Smooth muscle cell (in vitro differentiated cells): ENCODE data around the gene TMEM87A. TPM values are rescaled to one million over a fixed set of nuclear protein-coding genes. Genes with fewer than 3 reads are reported as not detected.

Source experiments
- DNase-seq: peaks from one replicate; lab custom pipeline; 2025; ENCODE audit not compliant: unreplicated experiment; lab: John Stamatoyannopoulos, UW
- H2AFZ ChIP-seq: fragments of 200-600 bp; sonication (generic); 2 replicates; pipeline ENCODE4 v1.6.0; 2016; ENCODE audit warnings: antibody characterized with exemption, low read depth, mild to moderate bottlenecking
- H3F3A ChIP-seq: fragments of 200-600 bp; sonication (generic); 2 replicates; pipeline ENCODE4 v1.6.0; 2017; ENCODE audit warnings: antibody characterized with exemption, low read depth
- H3K27ac ChIP-seq: fragments of 200-600 bp; sonication (generic); 2 replicates; pipeline ENCODE4 v1.5.1; 2016; ENCODE audit warnings: low read depth, mild to moderate bottlenecking
- H3K27me3 ChIP-seq: fragments of 200-600 bp; sonication (generic); 2 replicates; pipeline ENCODE4 v1.6.1; 2016; ENCODE audit warnings: low read depth, mild to moderate bottlenecking
- H3K36me3 ChIP-seq: fragments of 200-600 bp; sonication (generic); 2 replicates; pipeline ENCODE4 v1.5.1; 2016; ENCODE audit warnings: low read depth
- H3K4me1 ChIP-seq: fragments of 200-600 bp; sonication (generic); 2 replicates; pipeline ENCODE4 v1.5.1; 2016; ENCODE audit warnings: low read depth
- H3K4me2 ChIP-seq: fragments of 200-600 bp; sonication (generic); 2 replicates; pipeline ENCODE4 v1.6.0; 2016; ENCODE audit warnings: mild to moderate bottlenecking
- H3K4me3 ChIP-seq: fragments of 200-600 bp; sonication (generic); 2 replicates; pipeline ENCODE4 v1.5.1; 2016; ENCODE audit warnings: mild to moderate bottlenecking
- H3K79me2 ChIP-seq: fragments of 200-600 bp; sonication (generic); 2 replicates; pipeline ENCODE4 v1.6.0; 2016; ENCODE audit warnings: low read depth, mild to moderate bottlenecking
- H3K9ac ChIP-seq: fragments of 200-600 bp; sonication (generic); 2 replicates; pipeline ENCODE4 v1.6.0; 2016; ENCODE audit warnings: low read depth
- H3K9me3 ChIP-seq: fragments of 200-600 bp; sonication (generic); replicated peaks from 2 replicates; pipeline ENCODE4 v1.5.1; 2016; ENCODE audit warnings: low read depth
- H4K20me1 ChIP-seq: fragments of 200-600 bp; sonication (generic); 2 replicates; pipeline ENCODE4 v1.6.0; 2016; ENCODE audit warnings: low read depth
- CTCF ChIP-seq: fragments of 200-600 bp; sonication (generic); IDR thresholded peaks from 2 replicates; pipeline ENCODE4 v1.5.1; 2017; ENCODE audit warnings: borderline replicate concordance, mild to moderate bottlenecking, antibody characterized with exemption; ENCODE audit not compliant: insufficient read depth, poor library complexity, severe bottlenecking
- WGBS: methylation state at CpG from one replicate; pipeline ENCODE4 v1.1.7; 2016; ENCODE audit warnings: low lambda C conversion rate; 5-methylcytosine and 5-hydroxymethylcytosine counted together
- polyA plus RNA-seq: library from polyadenylated mRNA; unstranded; fragments of >200 nt; fragmentation: Nextera tagmentation; extraction: Ambion mirVana; gene quantifications from 2 replicates; pipeline ENCODE4 v1.2.1, GENCODE V29; 2016
- total RNA-seq: library from RNA; depleted of rRNA; stranded (reverse); fragments of >200 nt; gene quantifications from 2 replicates; pipeline ENCODE4 v1.2.3, GENCODE V29; 2014

Gene TMEM87A
- total and polyA plus RNA-seq, 2 experiments from 2014 or later = 59.9 to 82.3 TPM

- Histone ChIP-seq H4K20me1 (peaks cover 21% of the 10 kb centered on the region), H3K36me3 (no peaks in the 10 kb centered on the region), H3K27ac (peak overlapping the region; percentile 96), H3F3A (peaks cover 29% of the 10 kb centered on the region), H3K79me2 (peaks cover 45% of the 10 kb centered on the region), H2AFZ (peak overlapping the region; percentile 67), H3K9ac (peak overlapping the region; percentile 90), H3K4me2 (peak overlapping the region; percentile 98), H3K9me3 (no peaks in the 10 kb centered on the region), H3K4me1 (peaks cover 30% of the 10 kb centered on the region), H3K27me3 (no peaks in the 10 kb centered on the region), H3K4me3 (peak overlapping the region; percentile 85)
- peak; percentile 30 for DNase-seq
- no peak for TF ChIP-seq CTCF
- 14% methylated on average over 27 of the region's 27 CpGs for WGBS
Measured at GRCh38 chr15:42273900-42274701, 868 bp upstream of the TMEM87A start.

GRCh38 chr15:42270996-42271395 is 2.2 kb downstream of the TMEM87A start:
- 77% methylated on average over 5 of the region's 5 CpGs for WGBS
- Histone ChIP-seq H3K9ac (peak overlapping the region; percentile 90), H3K4me3 (peak overlapping the region; percentile 85), H3K4me1 (peaks cover 30% of the 10 kb centered on the region), H3K36me3 (peaks cover 16% of the 10 kb centered on the region), H3K9me3 (no peaks in the 10 kb centered on the region), H3K79me2 (peaks cover 57% of the 10 kb centered on the region), H4K20me1 (peaks cover 35% of the 10 kb centered on the region), H3F3A (peaks cover 29% of the 10 kb centered on the region), H3K27ac (peak overlapping the region; percentile 96), H3K27me3 (no peaks in the 10 kb centered on the region), H2AFZ (no peak overlapping the region), H3K4me2 (peak overlapping the region; percentile 98)
- no peak for TF ChIP-seq CTCF
- no peak for DNase-seq

GRCh38 chr15:42270551-42270950 is 2.7 kb downstream of the TMEM87A start:
- H3K4me2 ChIP-seq = peak overlapping the region; percentile 98
- WGBS = 49% methylated on average over 2 of the region's 2 CpGs

More at GRCh38 chr15:42270551-42270950, 2.7 kb downstream of the TMEM87A start:
- Histone ChIP-seq H3K4me3 (peak overlapping the region; percentile 85), H2AFZ (no peak overlapping the region), H3K9me3 (no peaks in the 10 kb centered on the region), H3K27me3 (no peaks in the 10 kb centered on the region), H3F3A (peaks cover 29% of the 10 kb centered on the region), H3K27ac (peak overlapping the region; percentile 96), H4K20me1 (peaks cover 38% of the 10 kb centered on the region), H3K9ac (no peak overlapping the region), H3K4me1 (peaks cover 28% of the 10 kb centered on the region), H3K79me2 (peaks cover 57% of the 10 kb centered on the region), H3K36me3 (peaks cover 21% of the 10 kb centered on the region)
- DNase-seq = no peak
- TF ChIP-seq CTCF = no peak
